Fibroblast of pulmonary artery (primary cell): ENCODE results near the gene CD276.
"Not testable (repeated sequence)": the region's sequence is repeated elsewhere in the genome, so short reads cannot be mapped to it uniquely, and the experiment has no call there.

ENCODE experiments used
- DNase-seq: peaks from one replicate; pipeline ENCODE4 v3.0.0-alpha.2; 2010; ENCODE audit warnings: low read depth
- H3K4me3 ChIP-seq: replicated peaks from 2 replicates; pipeline ENCODE4 v1.5.1; 2011; ENCODE audit warnings: low read depth, mild to moderate bottlenecking, control low read depth, low read length, moderate library complexity
- CTCF ChIP-seq: IDR thresholded peaks from 2 replicates; pipeline ENCODE4 v1.5.1; 2011; ENCODE audit warnings: mild to moderate bottlenecking, control low read depth, low read length, inconsistent platforms; ENCODE audit errors: missing control alignments

CD276 gene

GRCh38 chr15:73717206-73717605, 33.0 kb downstream of the CD276 start:
- no peak overlapping the region for H3K4me3 ChIP-seq
- no peak for DNase-seq
- TF ChIP-seq CTCF: no peak

GRCh38 chr15:73717802-73718201, 33.6 kb downstream of the CD276 start:
- DNase-seq: no peak
- no peak for TF ChIP-seq CTCF
- H3K4me3 ChIP-seq: no peak overlapping the region

- DNase-seq: no peak
- TF ChIP-seq CTCF: no peak
- H3K4me3 ChIP-seq: no peak overlapping the region
Measured at GRCh38 chr15:73718694-73719093, 34.5 kb downstream of the CD276 start.

- H3K4me3 ChIP-seq: no peak overlapping the region
- TF ChIP-seq CTCF: no peak
- DNase-seq: no peak
Measured at GRCh38 chr15:73722425-73722824, 38.2 kb downstream of the CD276 start.

DNA sequence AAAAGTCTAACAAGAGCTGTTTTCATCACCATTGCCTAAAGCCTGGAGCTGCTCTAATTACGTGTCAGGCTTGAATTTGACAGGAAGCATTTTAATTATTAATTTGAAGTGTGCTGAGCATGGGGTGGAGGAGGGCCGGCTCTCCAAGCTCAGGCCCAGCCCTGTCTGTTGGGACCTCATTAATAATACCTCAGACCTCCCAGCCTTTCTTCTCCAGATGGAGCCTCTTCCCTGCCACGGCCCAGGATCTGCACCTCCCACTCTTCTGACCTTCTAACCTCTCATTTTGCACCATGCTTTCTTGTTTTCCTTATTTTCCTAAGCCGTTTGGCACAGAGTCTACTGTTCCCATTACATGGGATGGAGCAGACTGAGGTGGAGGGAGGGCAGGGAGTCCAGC, 39.0 kb downstream of the CD276 start:
- TF ChIP-seq CTCF: no peak
- DNase-seq: no peak
- no peak overlapping the region for H3K4me3 ChIP-seq

DNA sequence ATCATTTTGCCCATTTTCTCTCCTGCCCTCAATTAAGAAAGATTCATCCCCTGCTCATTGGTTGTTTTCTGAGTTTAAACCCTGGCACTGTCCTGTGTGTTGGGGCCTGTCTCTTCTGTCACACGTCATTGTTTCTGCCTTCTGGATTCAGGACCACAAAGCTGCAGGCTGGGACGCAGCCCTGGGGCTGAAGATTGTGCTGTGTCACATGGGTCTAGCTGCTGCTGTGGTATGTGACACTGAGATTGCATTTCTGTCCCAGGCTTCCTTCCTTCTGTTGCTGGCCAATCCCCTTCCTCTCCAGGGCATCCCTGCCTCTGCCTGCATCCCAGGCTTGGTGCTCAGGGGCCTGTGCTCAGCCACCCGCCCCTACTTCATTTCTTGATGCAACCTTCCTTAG, 40.0 kb downstream of the CD276 start:
- no peak for TF ChIP-seq CTCF
- H3K4me3 ChIP-seq: no peak overlapping the region
- DNase-seq: no peak

DNA sequence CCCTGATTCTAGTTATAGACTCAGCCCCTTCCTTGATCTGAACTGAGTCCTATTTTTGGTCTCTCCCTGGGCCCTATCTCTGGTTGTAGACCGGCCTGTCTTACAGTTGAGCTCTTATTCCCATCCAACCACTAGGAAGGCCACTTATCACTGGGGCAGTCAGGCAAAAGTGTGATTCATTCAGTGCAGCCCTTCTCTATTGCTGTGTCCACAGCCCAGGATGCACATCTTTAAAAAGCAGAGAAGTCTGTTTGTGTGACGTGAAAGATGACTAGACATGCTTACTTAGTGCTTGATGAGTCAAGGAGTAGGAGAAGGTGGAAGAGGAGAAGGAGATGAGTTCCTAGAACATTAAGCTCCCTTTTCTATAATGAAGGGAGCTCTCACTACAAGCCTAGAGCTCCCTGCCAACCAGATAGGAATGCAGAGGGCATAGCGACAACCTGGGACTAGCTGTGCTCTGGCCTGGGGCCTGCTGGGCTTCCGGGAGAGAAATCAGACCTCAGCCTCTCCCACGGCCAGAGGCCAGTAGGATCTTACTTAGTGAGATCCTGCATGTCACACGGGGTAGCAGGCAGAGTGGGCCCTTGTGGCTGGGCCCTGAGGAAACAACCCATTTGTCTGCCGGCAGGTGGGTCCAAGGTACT, 43.3 kb downstream of the CD276 start:
- peak; percentile 61 for DNase-seq
- H3K4me3 ChIP-seq: no peak overlapping the region
- TF ChIP-seq CTCF: no peak

GRCh38 chr15:73732051-73732450, 47.9 kb downstream of the CD276 start:
- H3K4me3 ChIP-seq, DNase-seq: not testable (repeated sequence)
